Measurements from ENCODE around the gene CNIH3.
"Not testable (repeated sequence)": the region's sequence is repeated elsewhere in the genome, so short reads cannot be mapped to it uniquely, and the experiment has no call there.

CNIH3 gene

DNA sequence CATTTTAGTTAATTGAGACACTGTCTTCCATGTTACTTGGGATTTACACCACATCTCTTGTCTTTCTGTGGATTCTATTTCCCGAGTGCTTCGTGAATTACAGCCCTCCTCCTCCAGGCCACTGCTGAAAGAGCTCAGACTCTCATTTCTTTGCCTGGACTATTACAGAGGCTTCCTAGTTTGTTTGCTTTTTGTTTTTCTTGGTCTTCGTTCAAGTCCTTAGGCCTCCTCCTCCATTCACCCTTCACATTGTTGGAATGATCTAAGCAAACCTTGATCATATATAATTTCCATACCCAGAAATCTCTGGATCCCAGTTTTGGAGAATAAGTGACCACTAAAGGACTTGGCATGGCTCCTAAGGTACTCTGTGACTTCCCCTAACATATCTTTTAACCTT, 94.1 kb downstream of the CNIH3 start:
- H3K79me2 ChIP-seq (ENCODE audit: insufficient read depth, low read length): no peaks in the 10 kb centered on the region
- no peaks in the 10 kb centered on the region for H3K27me3 ChIP-seq (ENCODE audit: insufficient read depth, low read length, poor library complexity)
- H3K36me3 ChIP-seq (ENCODE audit: insufficient read depth, low read length): peaks cover 3% of the 10 kb centered on the region; the same call in 1 of the 2 replicates
- no peaks in the 10 kb centered on the region for H4K20me1 ChIP-seq (ENCODE audit: insufficient read depth, low read length)
- H3K4me2 ChIP-seq (ENCODE audit: insufficient read depth, low read length): no peak overlapping the region
- H3K4me3 ChIP-seq (ENCODE audit: low read depth in 1 of 2, low read length in 2 of 2): no peak overlapping the region
- DNase-seq: no peak
- no peak overlapping the region for H3K9ac ChIP-seq (ENCODE audit: low read depth, low read length)
- no peak overlapping the region for H3K27ac ChIP-seq (ENCODE audit: low read length)
- ATAC-seq (ENCODE audit: insufficient read depth, low read depth): no peak
- H3K4me1 ChIP-seq (ENCODE audit: insufficient read depth, low read length): peaks cover 6% of the 10 kb centered on the region
- H2AFZ ChIP-seq (ENCODE audit: low read depth, low read length): no peak overlapping the region
- peaks cover 4% of the 10 kb centered on the region for H3K9me3 ChIP-seq (ENCODE audit: insufficient read depth, low read length, severe bottlenecking)
- no peak for TF ChIP-seq CTCF (IDR thresholded peaks at IDR 0.05; ENCODE audit: borderline replicate concordance, extremely low read depth, low read length, poor library complexity, severe bottlenecking)
- no peak for TF ChIP-seq EZH2 (IDR thresholded peaks at IDR 0.05; ENCODE audit: borderline replicate concordance, low read depth, low read length, severe bottlenecking)

- H3K27me3 ChIP-seq (ENCODE audit: insufficient read depth, low read length, poor library complexity); H2AFZ ChIP-seq (ENCODE audit: low read depth, low read length); H3K79me2 ChIP-seq (ENCODE audit: insufficient read depth, low read length); H3K9me3 ChIP-seq (ENCODE audit: insufficient read depth, low read length, severe bottlenecking); DNase-seq; H3K4me2 ChIP-seq (ENCODE audit: insufficient read depth, low read length); H3K9ac ChIP-seq (ENCODE audit: low read depth, low read length); H3K4me3 ChIP-seq (ENCODE audit: low read depth in 1 of 2, low read length in 2 of 2); H4K20me1 ChIP-seq (ENCODE audit: insufficient read depth, low read length); ATAC-seq (ENCODE audit: insufficient read depth, low read depth); H3K36me3 ChIP-seq (ENCODE audit: insufficient read depth, low read length); H3K27ac ChIP-seq (ENCODE audit: low read length): not testable (repeated sequence)
- H3K4me1 ChIP-seq (ENCODE audit: insufficient read depth, low read length): peaks cover 17% of the 10 kb centered on the region
Measured at GRCh38 chr1:224711231-224711756, 95.2 kb downstream of the CNIH3 start.

- Histone ChIP-seq H3K4me1 (ENCODE audit: insufficient read depth, low read length) (peaks cover 23% of the 10 kb centered on the region), H3K9ac (ENCODE audit: low read depth, low read length) (no peak overlapping the region), H4K20me1 (ENCODE audit: insufficient read depth, low read length) (no peaks in the 10 kb centered on the region), H3K9me3 (ENCODE audit: insufficient read depth, low read length, severe bottlenecking) (peaks cover 8% of the 10 kb centered on the region), H3K27ac (ENCODE audit: low read length) (no peak overlapping the region), H3K36me3 (ENCODE audit: insufficient read depth, low read length) (peaks cover 3% of the 10 kb centered on the region; the same call in 1 of the 2 replicates), H3K79me2 (ENCODE audit: insufficient read depth, low read length) (peaks cover 3% of the 10 kb centered on the region; the same call in 1 of the 2 replicates), H2AFZ (ENCODE audit: low read depth, low read length) (no peak overlapping the region), H3K4me3 (ENCODE audit: low read depth in 1 of 2, low read length in 2 of 2) (no peak overlapping the region), H3K4me2 (ENCODE audit: insufficient read depth, low read length) (no peak overlapping the region), H3K27me3 (ENCODE audit: insufficient read depth, low read length, poor library complexity) (no peaks in the 10 kb centered on the region)
- ATAC-seq (ENCODE audit: insufficient read depth, low read depth) (no peak), DNase-seq (no peak)
- no peak for TF ChIP-seq CTCF (IDR thresholded peaks at IDR 0.05; ENCODE audit: borderline replicate concordance, extremely low read depth, low read length, poor library complexity, severe bottlenecking)
- no peak for TF ChIP-seq EZH2 (IDR thresholded peaks at IDR 0.05; ENCODE audit: borderline replicate concordance, low read depth, low read length, severe bottlenecking)
Measured at GRCh38 chr1:224711876-224712275, 95.8 kb downstream of the CNIH3 start.

DNA sequence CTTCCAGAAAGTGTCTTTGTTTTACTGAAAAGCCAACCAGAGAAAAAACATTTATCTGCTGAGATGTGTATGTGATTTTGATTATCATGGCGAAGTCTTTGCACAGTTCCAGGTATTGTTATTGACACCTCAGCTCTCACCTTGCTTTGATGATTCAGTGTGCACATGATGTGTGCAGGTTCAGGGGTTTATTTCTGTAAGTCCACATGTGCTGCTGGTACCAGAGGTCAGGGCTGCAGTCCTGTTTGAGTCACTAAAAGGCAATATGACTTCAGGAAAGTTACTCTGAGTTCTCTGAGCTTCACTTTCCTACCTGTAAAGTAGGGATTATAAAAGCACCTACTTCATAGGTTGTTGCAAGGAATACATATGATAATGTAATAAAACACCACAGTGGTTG, 97.1 kb downstream of the CNIH3 start:
- Histone ChIP-seq H3K79me2 (ENCODE audit: insufficient read depth, low read length) (peaks cover 3% of the 10 kb centered on the region; the same call in 1 of the 2 replicates), H3K4me3 (ENCODE audit: low read depth in 1 of 2, low read length in 2 of 2) (no peak overlapping the region), H2AFZ (ENCODE audit: low read depth, low read length) (no peak overlapping the region), H3K27me3 (ENCODE audit: insufficient read depth, low read length, poor library complexity) (no peaks in the 10 kb centered on the region), H3K36me3 (ENCODE audit: insufficient read depth, low read length) (peaks cover 3% of the 10 kb centered on the region; the same call in 1 of the 2 replicates), H3K27ac (ENCODE audit: low read length) (no peak overlapping the region), H3K4me1 (ENCODE audit: insufficient read depth, low read length) (peaks cover 31% of the 10 kb centered on the region), H3K4me2 (ENCODE audit: insufficient read depth, low read length) (no peak overlapping the region), H4K20me1 (ENCODE audit: insufficient read depth, low read length) (no peaks in the 10 kb centered on the region), H3K9ac (ENCODE audit: low read depth, low read length) (no peak overlapping the region), H3K9me3 (ENCODE audit: insufficient read depth, low read length, severe bottlenecking) (peaks cover 8% of the 10 kb centered on the region)
- DNase-seq (no peak), ATAC-seq (ENCODE audit: insufficient read depth, low read depth) (no peak)
- TF ChIP-seq EZH2 (IDR thresholded peaks at IDR 0.05; ENCODE audit: borderline replicate concordance, low read depth, low read length, severe bottlenecking) (no peak), CTCF (IDR thresholded peaks at IDR 0.05; ENCODE audit: borderline replicate concordance, extremely low read depth, low read length, poor library complexity, severe bottlenecking) (no peak)

Measured in DND-41 (cell line).